ENCODE measurements around the gene PEX10.
A peak's percentile ranks its signal among the peaks of the same experiment; 100 is the strongest.

The PEX10 gene

GRCh38 chr1:2394220-2394619 lies 18.1 kb downstream of the PEX10 start:
- in situ Hi-C loops (cut with MboI; ENCODE audit: low pct_unique_long_range_greater_than_20kb, low sequenced_read_pairs, unreplicated experiment) = loop anchor here (10.0 to 25.0 kb wide), 2 partner anchors 199 to 432 kb away; partner anchors contain the start of gene FAAP20
- no peak for TF ChIP-seq CTCF (IDR thresholded peaks at IDR 0.05; ENCODE audit: extremely low read depth, insufficient read depth, missing control alignments)
- DNase-seq (ENCODE audit: low spot score) = no peak

GRCh38 chr1:2393471-2393877 lies 18.9 kb downstream of the PEX10 start:
- TF ChIP-seq CTCF (IDR thresholded peaks at IDR 0.05; ENCODE audit: extremely low read depth, insufficient read depth, missing control alignments) = no peak
- DNase-seq (ENCODE audit: low spot score) = no peak
- in situ Hi-C loops (cut with MboI; ENCODE audit: low pct_unique_long_range_greater_than_20kb, low sequenced_read_pairs, unreplicated experiment) = loop anchor here (10.0 to 25.0 kb wide), 2 partner anchors 199 to 431 kb away; partner anchors contain the start of gene FAAP20

- no peak for DNase-seq (ENCODE audit: low spot score)
- no peak for TF ChIP-seq CTCF (IDR thresholded peaks at IDR 0.05; ENCODE audit: extremely low read depth, insufficient read depth, missing control alignments)
- in situ Hi-C loops (cut with MboI; ENCODE audit: low pct_unique_long_range_greater_than_20kb, low sequenced_read_pairs, unreplicated experiment) = loop anchor here (10.0 to 25.0 kb wide), 2 partner anchors 198 to 430 kb away; partner anchors contain the start of gene FAAP20
Observed at GRCh38 chr1:2392686-2393085, 19.7 kb downstream of the PEX10 start.

- in situ Hi-C loops (cut with MboI; ENCODE audit: low pct_unique_long_range_greater_than_20kb, low sequenced_read_pairs, unreplicated experiment) = loop anchor here (10.0 to 25.0 kb wide), 2 partner anchors 197 to 430 kb away; partner anchors contain the start of gene FAAP20
- no peak for DNase-seq (ENCODE audit: low spot score)
- no peak for TF ChIP-seq CTCF (IDR thresholded peaks at IDR 0.05; ENCODE audit: extremely low read depth, insufficient read depth, missing control alignments)
Observed at GRCh38 chr1:2391931-2392509, 20.3 kb downstream of the PEX10 start.

- peak; percentile 100 for DNase-seq (ENCODE audit: low spot score)
- in situ Hi-C loops (cut with MboI; ENCODE audit: low pct_unique_long_range_greater_than_20kb, low sequenced_read_pairs, unreplicated experiment) = loop anchor here (10.0 to 25.0 kb wide), 2 partner anchors 196 to 429 kb away; partner anchors contain the start of gene FAAP20
- no peak for TF ChIP-seq CTCF (IDR thresholded peaks at IDR 0.05; ENCODE audit: extremely low read depth, insufficient read depth, missing control alignments)
Observed at GRCh38 chr1:2391041-2391930, 21.1 kb downstream of the PEX10 start, which contains the start of the genes MORN1 and RER1. TSS of gene MORN1 (minus strand) at chr1:2391554. CDS start at chr1:2391533, 21 bp downstream. TSS of gene RER1 (plus strand) at chr1:2391841. CDS start at chr1:2395791, 3,950 bp downstream.

- no peak for TF ChIP-seq CTCF (IDR thresholded peaks at IDR 0.05; ENCODE audit: extremely low read depth, insufficient read depth, missing control alignments)
- no peak for DNase-seq (ENCODE audit: low spot score)
- in situ Hi-C loops (cut with MboI; ENCODE audit: low pct_unique_long_range_greater_than_20kb, low sequenced_read_pairs, unreplicated experiment) = loop anchor here (10.0 to 25.0 kb wide), 2 partner anchors 195 to 427 kb away; partner anchors contain the start of gene FAAP20
Observed at GRCh38 chr1:2389644-2390043, 22.7 kb downstream of the PEX10 start.

All from GM13977 (cell line).